Gastroesophageal sphincter (tissue), 3 donors: ENCODE results near the gene PXT1.

Experiments
- CTCF ChIP-seq, 4 experiments: fragments of 200-600 bp in 2 of 4; fragments of 450-650 bp in 2 of 4; sonication (generic) in 1 of 4; IDR thresholded peaks; one replicate each; pipeline ENCODE4 v1.5.1; 2017 to 2019; ENCODE audit warnings: antibody characterized with exemption in 4 of 4, mild to moderate bottlenecking in 2 of 4, moderate library complexity in 2 of 4
- EP300 ChIP-seq: sonication (generic); formaldehyde crosslinking; IDR thresholded peaks from one replicate; pipeline ENCODE4 v1.6.1; 2017; ENCODE audit warnings: antibody characterized with exemption, mild to moderate bottlenecking
- POLR2A ChIP-seq, 2 donors: fragments of 450-650 bp; IDR thresholded peaks; one replicate each; pipeline ENCODE4 v1.6.1; 2017; ENCODE audit warnings: antibody characterized with exemption in 2 of 2, mild to moderate bottlenecking in 2 of 2, moderate library complexity in 1 of 2

GRCh38 chr6:36357872-36358225, 84.8 kb downstream of the PXT1 start:
- TF ChIP-seq CTCF (IDR thresholded peaks at IDR 0.05) (no peak), POLR2A (IDR thresholded peaks at IDR 0.05) (no peak), EP300 (no peak)
